ENCODE results near the gene PRDM15. TPM values are rescaled to one million over a fixed set of nuclear protein-coding genes. Genes with fewer than 3 reads are reported as not detected.

The PRDM15 gene
- polyA plus RNA-seq, 1 donor (not counting 4 experiments of a cell fraction or from before 2014, with no cell fraction given), result 5.2 TPM

- DNase-seq (ENCODE audit: low read depth, low spot score), result no peak
- Histone ChIP-seq H3K9me3 (ENCODE audit: control insufficient read depth, low read depth, low read length) (no peaks in the 10 kb centered on the region), H2AFZ (ENCODE audit: control insufficient read depth, low read length) (no peak overlapping the region), H3K79me2 (ENCODE audit: control insufficient read depth, insufficient read depth, low read length) (peaks cover 10% of the 10 kb centered on the region), H3K36me3 (ENCODE audit: control insufficient read depth in 2 of 2, extremely low read depth in 1 of 2, insufficient read depth in 2 of 2, low read length in 2 of 2) (peaks cover 0 to 6% of the 10 kb centered on the region in 2 experiments), H3K4me2 (ENCODE audit: control insufficient read depth, extremely low read depth, insufficient read depth, low read depth, low read length) (no peak overlapping the region), H3K27me3 (ENCODE audit: control insufficient read depth, extremely low read depth, insufficient read depth, low read length) (no peaks in the 10 kb centered on the region), H3K4me1 (ENCODE audit: control insufficient read depth, extremely low read depth, insufficient read depth, low read length) (no peaks in the 10 kb centered on the region), H3K9ac (ENCODE audit: control insufficient read depth, extremely low read depth, insufficient read depth, low read length) (no peak overlapping the region), H3K9me1 (ENCODE audit: control insufficient read depth, extremely low read depth, insufficient read depth, low read length) (no peaks in the 10 kb centered on the region), H3K4me3 (ENCODE audit: control insufficient read depth in 2 of 3, extremely low read depth in 1 of 3, insufficient read depth in 2 of 3, low read depth in 1 of 3, low read length in 3 of 3) (no peak overlapping the region), H4K20me1 (ENCODE audit: control insufficient read depth, extremely low read depth, insufficient read depth, low read length) (peaks cover 3% of the 10 kb centered on the region), H3K27ac (ENCODE audit: control insufficient read depth, insufficient read depth, low read length) (no peak overlapping the region)
- dilution Hi-C loops (cut with MboI; ENCODE audit: extremely low pct_ligation_motif_present, low sequenced_read_pairs), result no loop called here
- no peak for TF ChIP-seq CTCF (optimal IDR thresholded peaks at IDR 0.05 in 1 of 3, IDR thresholded peaks at IDR 0.05 in 1 of 3, conservative IDR thresholded peaks at IDR 0.05 in 1 of 3; ENCODE audit: extremely low read depth in 1 of 3, insufficient read depth in 2 of 3, low read length in 3 of 3)
- FAIRE-seq, result no peak
These were observed 15.8 kb downstream of the PRDM15 start for GRCh38 chr21:41863439-41863740.

GRCh38 chr21:41861987-41862386 is 17.2 kb downstream of the PRDM15 start:
- no peaks in the 10 kb centered on the region for H3K4me1 ChIP-seq (ENCODE audit: control insufficient read depth, extremely low read depth, insufficient read depth, low read length)
- peaks cover 3% of the 10 kb centered on the region for H4K20me1 ChIP-seq (ENCODE audit: control insufficient read depth, extremely low read depth, insufficient read depth, low read length)
- no peak overlapping the region for H3K4me2 ChIP-seq (ENCODE audit: control insufficient read depth, extremely low read depth, insufficient read depth, low read depth, low read length)
- TF ChIP-seq EZH2 (IDR thresholded peaks at IDR 0.05; ENCODE audit: low read length) (no peak), CTCF (optimal IDR thresholded peaks at IDR 0.05 in 1 of 3, IDR thresholded peaks at IDR 0.05 in 1 of 3, conservative IDR thresholded peaks at IDR 0.05 in 1 of 3; ENCODE audit: extremely low read depth in 1 of 3, insufficient read depth in 2 of 3, low read length in 3 of 3) (peak in 1 of 3 experiments; percentile 20)
- no peak overlapping the region for H3K4me3 ChIP-seq (ENCODE audit: control insufficient read depth in 2 of 3, extremely low read depth in 1 of 3, insufficient read depth in 2 of 3, low read depth in 1 of 3, low read length in 3 of 3)
- no peaks in the 10 kb centered on the region for H3K27me3 ChIP-seq (ENCODE audit: control insufficient read depth, extremely low read depth, insufficient read depth, low read length)
- no peak for FAIRE-seq
- H3K79me2 ChIP-seq (ENCODE audit: control insufficient read depth, insufficient read depth, low read length), result peaks cover 10% of the 10 kb centered on the region
- no peak overlapping the region for H3K27ac ChIP-seq (ENCODE audit: control insufficient read depth, insufficient read depth, low read length)
- no peak overlapping the region for H3K9ac ChIP-seq (ENCODE audit: control insufficient read depth, extremely low read depth, insufficient read depth, low read length)
- H3K9me1 ChIP-seq (ENCODE audit: control insufficient read depth, extremely low read depth, insufficient read depth, low read length), result no peaks in the 10 kb centered on the region
- DNase-seq (ENCODE audit: low read depth, low spot score), result no peak
- peaks cover 7 to 9% of the 10 kb centered on the region in 2 experiments for H3K36me3 ChIP-seq (ENCODE audit: control insufficient read depth in 2 of 2, extremely low read depth in 1 of 2, insufficient read depth in 2 of 2, low read length in 2 of 2)
- H3K9me3 ChIP-seq (ENCODE audit: control insufficient read depth, low read depth, low read length), result no peaks in the 10 kb centered on the region
- dilution Hi-C loops (cut with MboI; ENCODE audit: extremely low pct_ligation_motif_present, low sequenced_read_pairs), result no loop called here
- H2AFZ ChIP-seq (ENCODE audit: control insufficient read depth, low read length), result no peak overlapping the region
